ENCODE measurements around the gene RBPJ. TPM values are rescaled to one million over a fixed set of nuclear protein-coding genes. Genes with fewer than 3 reads are reported as not detected.

RBPJ gene
- total RNA-seq, 1 experiment from 2014 or later: 33.7 TPM

DNA sequence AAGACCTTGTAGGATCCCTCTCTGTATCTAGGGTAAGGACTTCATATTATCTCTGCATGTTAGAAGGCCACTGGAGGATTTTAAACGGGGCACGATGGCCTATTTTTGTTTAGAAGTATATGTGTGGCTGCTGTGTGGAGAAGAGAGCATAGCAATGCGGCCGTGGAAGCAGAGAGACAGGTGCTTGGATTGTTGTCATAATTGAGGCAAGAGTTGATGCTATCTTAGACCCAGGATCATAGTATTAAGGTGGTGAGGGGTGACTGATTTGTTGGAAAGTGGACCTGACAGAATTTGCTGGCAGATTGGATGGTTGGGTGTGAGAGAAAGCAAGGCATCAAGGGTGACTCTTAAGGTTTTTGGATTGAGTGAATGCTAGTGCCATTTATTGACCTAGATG lies 106.1 kb downstream of the RBPJ start:
- POLR2A ChIA-PET: no interaction called here
- in situ Hi-C loops (cut with HindIII; ENCODE audit: low pct_unique_long_range_greater_than_20kb, low sequenced_read_pairs): no loop called here

DNA sequence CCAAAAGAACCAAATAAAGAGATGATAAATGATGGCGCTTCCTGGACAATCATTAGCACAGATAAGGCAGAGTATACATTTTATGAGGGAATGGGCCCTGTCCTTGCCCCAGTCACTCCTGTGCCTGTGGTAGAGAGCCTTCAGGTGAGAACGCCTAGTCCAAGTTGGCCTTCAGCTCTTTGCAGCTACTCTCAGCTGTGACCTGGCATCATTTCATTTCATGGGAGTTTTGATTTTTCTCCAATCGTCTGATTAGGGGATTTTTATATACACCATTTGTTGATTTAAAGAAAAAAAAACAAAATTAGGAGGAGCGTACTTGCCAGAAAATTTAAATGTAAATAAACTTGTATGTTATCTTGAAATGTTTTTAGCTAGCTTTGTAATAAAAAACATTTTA lies 109.1 kb downstream of the RBPJ start:
- in situ Hi-C loops (cut with HindIII; ENCODE audit: low pct_unique_long_range_greater_than_20kb, low sequenced_read_pairs) (no loop called here), intact Hi-C loops (cut with micrococcal nuclease; ENCODE audit: unreplicated experiment) (no loop called here)
- Histone ChIP-seq H3K4me3 (ENCODE audit: low read depth in 2 of 2, low read length in 2 of 2) (no peak overlapping the region), H3K36me3 (ENCODE audit: control insufficient read depth, insufficient read depth, low read length) (no peaks in the 10 kb centered on the region; the same call in none of the 2 replicates), H3K27me3 (ENCODE audit: control insufficient read depth, insufficient read depth, low read length) (no peaks in the 10 kb centered on the region), H3K27ac (ENCODE audit: low read length) (no peak overlapping the region), H3K4me1 (ENCODE audit: control insufficient read depth, insufficient read depth, low read length) (no peaks in the 10 kb centered on the region), H3K9me3 (ENCODE audit: control insufficient read depth, insufficient read depth, low read depth, low read length) (no peaks in the 10 kb centered on the region)
- TF ChIP-seq, protein P1, sequence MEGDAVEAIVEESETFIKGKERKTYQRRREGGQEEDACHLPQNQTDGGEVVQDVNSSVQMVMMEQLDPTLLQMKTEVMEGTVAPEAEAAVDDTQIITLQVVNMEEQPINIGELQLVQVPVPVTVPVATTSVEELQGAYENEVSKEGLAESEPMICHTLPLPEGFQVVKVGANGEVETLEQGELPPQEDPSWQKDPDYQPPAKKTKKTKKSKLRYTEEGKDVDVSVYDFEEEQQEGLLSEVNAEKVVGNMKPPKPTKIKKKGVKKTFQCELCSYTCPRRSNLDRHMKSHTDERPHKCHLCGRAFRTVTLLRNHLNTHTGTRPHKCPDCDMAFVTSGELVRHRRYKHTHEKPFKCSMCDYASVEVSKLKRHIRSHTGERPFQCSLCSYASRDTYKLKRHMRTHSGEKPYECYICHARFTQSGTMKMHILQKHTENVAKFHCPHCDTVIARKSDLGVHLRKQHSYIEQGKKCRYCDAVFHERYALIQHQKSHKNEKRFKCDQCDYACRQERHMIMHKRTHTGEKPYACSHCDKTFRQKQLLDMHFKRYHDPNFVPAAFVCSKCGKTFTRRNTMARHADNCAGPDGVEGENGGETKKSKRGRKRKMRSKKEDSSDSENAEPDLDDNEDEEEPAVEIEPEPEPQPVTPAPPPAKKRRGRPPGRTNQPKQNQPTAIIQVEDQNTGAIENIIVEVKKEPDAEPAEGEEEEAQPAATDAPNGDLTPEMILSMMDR (IDR thresholded peaks at IDR 0.05): no peak
- no peak for TF ChIP-seq TCF7L2 (IDR thresholded peaks at IDR 0.05; ENCODE audit: low read depth, low read length)
- TF ChIP-seq, protein P2, sequence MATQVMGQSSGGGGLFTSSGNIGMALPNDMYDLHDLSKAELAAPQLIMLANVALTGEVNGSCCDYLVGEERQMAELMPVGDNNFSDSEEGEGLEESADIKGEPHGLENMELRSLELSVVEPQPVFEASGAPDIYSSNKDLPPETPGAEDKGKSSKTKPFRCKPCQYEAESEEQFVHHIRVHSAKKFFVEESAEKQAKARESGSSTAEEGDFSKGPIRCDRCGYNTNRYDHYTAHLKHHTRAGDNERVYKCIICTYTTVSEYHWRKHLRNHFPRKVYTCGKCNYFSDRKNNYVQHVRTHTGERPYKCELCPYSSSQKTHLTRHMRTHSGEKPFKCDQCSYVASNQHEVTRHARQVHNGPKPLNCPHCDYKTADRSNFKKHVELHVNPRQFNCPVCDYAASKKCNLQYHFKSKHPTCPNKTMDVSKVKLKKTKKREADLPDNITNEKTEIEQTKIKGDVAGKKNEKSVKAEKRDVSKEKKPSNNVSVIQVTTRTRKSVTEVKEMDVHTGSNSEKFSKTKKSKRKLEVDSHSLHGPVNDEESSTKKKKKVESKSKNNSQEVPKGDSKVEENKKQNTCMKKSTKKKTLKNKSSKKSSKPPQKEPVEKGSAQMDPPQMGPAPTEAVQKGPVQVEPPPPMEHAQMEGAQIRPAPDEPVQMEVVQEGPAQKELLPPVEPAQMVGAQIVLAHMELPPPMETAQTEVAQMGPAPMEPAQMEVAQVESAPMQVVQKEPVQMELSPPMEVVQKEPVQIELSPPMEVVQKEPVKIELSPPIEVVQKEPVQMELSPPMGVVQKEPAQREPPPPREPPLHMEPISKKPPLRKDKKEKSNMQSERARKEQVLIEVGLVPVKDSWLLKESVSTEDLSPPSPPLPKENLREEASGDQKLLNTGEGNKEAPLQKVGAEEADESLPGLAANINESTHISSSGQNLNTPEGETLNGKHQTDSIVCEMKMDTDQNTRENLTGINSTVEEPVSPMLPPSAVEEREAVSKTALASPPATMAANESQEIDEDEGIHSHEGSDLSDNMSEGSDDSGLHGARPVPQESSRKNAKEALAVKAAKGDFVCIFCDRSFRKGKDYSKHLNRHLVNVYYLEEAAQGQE (IDR thresholded peaks at IDR 0.05; ENCODE audit: insufficient read depth in 1 of 2, low read depth in 2 of 2, low read length in 1 of 2): no peak
- ChIA-PET CTCF (no interaction called here), POLR2A (no interaction called here)
- BruUV-seq (replicated peaks): no TSS peak
- DNase-seq (ENCODE audit: low read depth, low spot score) (no peak), ATAC-seq (no peak)

More for the DNA sequence above, 106.1 kb downstream of the RBPJ start:
- no peak for ATAC-seq
- Histone ChIP-seq H3K27ac (ENCODE audit: low read length) (no peak overlapping the region), H3K36me3 (ENCODE audit: control insufficient read depth, insufficient read depth, low read length) (no peaks in the 10 kb centered on the region; the same call in none of the 2 replicates), H3K4me3 (ENCODE audit: low read depth in 2 of 2, low read length in 2 of 2) (no peak overlapping the region), H3K27me3 (ENCODE audit: control insufficient read depth, insufficient read depth, low read length) (no peaks in the 10 kb centered on the region), H3K9me3 (ENCODE audit: control insufficient read depth, insufficient read depth, low read depth, low read length) (no peaks in the 10 kb centered on the region), H3K4me1 (ENCODE audit: control insufficient read depth, insufficient read depth, low read length) (no peaks in the 10 kb centered on the region)
- CTCF ChIA-PET: no interaction called here
- TF ChIP-seq, protein P1 (IDR thresholded peaks at IDR 0.05): no peak
- TF ChIP-seq TCF7L2 (IDR thresholded peaks at IDR 0.05; ENCODE audit: low read depth, low read length) (no peak), SIN3A (IDR thresholded peaks at IDR 0.05; ENCODE audit: borderline replicate concordance, insufficient read depth, low read depth, low read length) (no peak), POLR2AphosphoS5 (IDR thresholded peaks at IDR 0.05; ENCODE audit: low read depth, low read length) (no peak)
- TF ChIP-seq, protein P2 (IDR thresholded peaks at IDR 0.05; ENCODE audit: insufficient read depth in 1 of 2, low read depth in 2 of 2, low read length in 1 of 2): no peak
- DNase-seq (ENCODE audit: low read depth, low spot score): no peak
- intact Hi-C loops (cut with micrococcal nuclease; ENCODE audit: unreplicated experiment): no loop called here
- BruUV-seq (replicated peaks): no TSS peak

All from Panc1 (cell line).